ENCODE results near the gene DUSP22. TPM values are rescaled to one million over a fixed set of nuclear protein-coding genes. Genes with fewer than 3 reads are reported as not detected.

Gene DUSP22
- total RNA-seq, 1 experiment from 2014 or later = 25.0 TPM

DNA sequence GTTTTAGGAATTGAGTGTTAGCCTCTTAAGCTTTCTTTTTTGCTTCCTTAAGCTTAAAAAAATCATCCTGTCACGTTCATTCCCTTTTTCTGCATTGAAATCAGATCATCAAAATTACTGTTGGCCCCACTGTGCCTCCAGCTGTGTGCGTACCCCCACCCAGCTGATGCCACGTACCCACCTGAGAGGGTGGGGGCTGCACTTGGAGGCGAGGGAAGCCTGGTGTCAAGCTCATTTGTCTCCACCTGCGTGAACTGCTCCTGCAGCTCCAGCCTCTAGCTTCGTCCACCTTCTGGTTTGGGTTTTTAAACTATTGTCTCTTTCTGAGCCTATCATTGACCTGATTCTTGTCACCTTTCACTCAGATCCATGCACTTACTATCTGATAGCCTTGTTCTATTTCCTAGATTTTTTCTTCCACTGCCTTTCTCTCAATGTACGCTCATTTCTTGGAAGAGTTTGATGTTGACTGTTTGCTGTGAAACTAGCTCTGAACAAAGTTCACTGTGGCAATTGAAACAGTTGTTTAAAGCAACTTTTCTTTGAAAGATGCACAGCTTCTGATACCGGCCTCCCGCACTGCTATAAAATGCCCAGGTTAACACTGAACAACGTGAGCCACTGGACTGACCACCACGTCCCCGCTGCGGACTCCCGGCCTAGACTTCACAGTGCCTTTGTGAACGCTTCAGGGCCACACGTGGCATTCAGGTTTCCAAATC is 69.3 kb downstream of the DUSP22 start:
- Histone ChIP-seq H3K18ac (ENCODE audit: insufficient read length, low read depth, low read length) (no peak overlapping the region), H4K91ac (ENCODE audit: insufficient read length, low read depth, low read length) (no peak overlapping the region), H4K5ac (ENCODE audit: insufficient read length, low read depth, low read length) (no peak overlapping the region), H2AK5ac (ENCODE audit: insufficient read length, low read length) (no peak overlapping the region), H3K14ac (ENCODE audit: insufficient read depth, low read length) (no peak overlapping the region), H3T11ph (ENCODE audit: low read length) (no peak overlapping the region), H4K8ac (replicated peaks; ENCODE audit: insufficient read length, low read depth, low read length) (no peak overlapping the region), H3K79me2 (ENCODE audit: insufficient read depth, low read length) (no peaks in the 10 kb centered on the region), H3K9me3 (ENCODE audit: control insufficient read depth, low read depth, low read length) (peaks cover 74% of the 10 kb centered on the region), H2BK12ac (ENCODE audit: insufficient read length, low read depth, low read length) (no peak overlapping the region), H2BK5ac (ENCODE audit: insufficient read length, low read length) (no peak overlapping the region), H3K56ac (ENCODE audit: insufficient read length, low read depth, low read length) (no peak overlapping the region), H3K4ac (ENCODE audit: low read depth, low read length) (no peak overlapping the region), H3K27me3 (ENCODE audit: insufficient read depth, low read length) (no peaks in the 10 kb centered on the region), H2BK120ac (ENCODE audit: low read depth, low read length, poor library complexity, severe bottlenecking) (no peak overlapping the region), H3K4me2 (ENCODE audit: insufficient read depth, insufficient read length, low read length) (no peak overlapping the region), H2BK15ac (ENCODE audit: low read depth, low read length) (no peak overlapping the region), H3K27ac (ENCODE audit: insufficient read length, low read depth, low read length) (no peak overlapping the region), H3K23ac (ENCODE audit: insufficient read length, low read depth, low read length) (no peak overlapping the region), H3K4me1 (ENCODE audit: insufficient read depth, low read length) (no peaks in the 10 kb centered on the region), H2AFZ (ENCODE audit: low read length) (no peak overlapping the region), H3K23me2 (ENCODE audit: insufficient read length, low read depth, low read length, poor library complexity, severe bottlenecking) (no peaks in the 10 kb centered on the region), H4K20me1 (ENCODE audit: control insufficient read depth, insufficient read depth, insufficient read length) (no peaks in the 10 kb centered on the region), H3K9ac (ENCODE audit: extremely low read depth, insufficient read length, low read length) (no peak overlapping the region), H2BK20ac (ENCODE audit: low read depth, low read length, poor library complexity, severe bottlenecking) (no peak overlapping the region), H3K79me1 (ENCODE audit: insufficient read depth, low read depth, low read length, poor library complexity, severe bottlenecking) (no peaks in the 10 kb centered on the region)
- Mint-ChIP-seq H3K27ac (no peak overlapping the region), H3K27me3 (ENCODE audit: low read depth) (peaks cover 18% of the 10 kb centered on the region), H3K36me3 (ENCODE audit: insufficient read depth in 1 of 3, low read depth in 3 of 3) (peaks cover 25 to 35% (median 34%) of the 10 kb centered on the region in 3 experiments), H3K4me3 (no peak overlapping the region), H3K9me3 (peaks cover 94 to 98% of the 10 kb centered on the region in 2 experiments), H3K4me1 (no peaks in the 10 kb centered on the region)
- no CpG with 5 or more reads among the region's 16 CpGs for WGBS (ENCODE audit: extremely low coverage, insufficient read length, low lambda C conversion rate)
- no peak for TF ChIP-seq CTCF (conservative IDR thresholded peaks at IDR 0.05)
- no peak for DNase-seq

All from H9 (cell line).